H1 (cell line): ENCODE data around the gene GADD45A. TPM values are rescaled to one million over a fixed set of nuclear protein-coding genes. Genes with fewer than 3 reads are reported as not detected.

Experiments
- CTCF ChIP-seq, 3 experiments: IDR thresholded peaks; 1 replicate in 2 of 3; 2 replicates in 1 of 3; pipeline versions ENCODE4 v1.5.1 to v1.6.1; 2011; ENCODE audit warnings: low read length in 3 of 3, mild to moderate bottlenecking in 3 of 3, inconsistent platforms in 2 of 3, low read depth in 1 of 3, moderate library complexity in 1 of 3; ENCODE audit not compliant: insufficient read depth in 1 of 3; ENCODE audit errors: control extremely low read depth in 1 of 3
- SP4 ChIP-seq: IDR thresholded peaks from 2 replicates; pipeline ENCODE4 v1.6.1; 2012; ENCODE audit warnings: low read length, inconsistent platforms
- polyA plus RNA-seq, 7 experiments: library from polyadenylated mRNA; depleted of rRNA in 3 of 7; stranded (reverse) in 5 of 7; unstranded in 2 of 7; fragments of >200 nt in 5 of 7; fragments of 200-250 nt in 2 of 7; gene quantifications; 1 replicate in 5 of 7; 2 replicates in 1 of 7; 4 replicates in 1 of 7; pipeline versions ENCODE4 v1.2.1 to v1.2.3, GENCODE V29; 2011 to 2013; ENCODE audit warnings: missing spikeins in 2 of 7, mixed read lengths in 2 of 7
- total RNA-seq: library from RNA; stranded (reverse); fragmentation: NEBNext Ultra II Directional; extraction: Animal tissue kit (Norgen Biotek cat#: 25700); gene quantifications from 2 replicates; pipeline ENCODE4 v1.2.1, GENCODE V29; 2021

Gene GADD45A
- total and polyA plus RNA-seq, 2 of the 8 experiments (the other 6 are each of a cell fraction or from before 2014, with no cell fraction given) = 7.6 to 15.6 TPM

- TF ChIP-seq CTCF (IDR thresholded peaks at IDR 0.05; ENCODE audit: control extremely low read depth in 1 of 3, insufficient read depth in 1 of 3, low read depth in 1 of 3, low read length in 3 of 3) (no peak), SP4 (no peak)
- TF ChIP-seq, all 59 proteins: peak for 0
These were observed 10.6 kb upstream of the GADD45A start (continued) for GRCh38 chr1:67674260-67675011.
